Suprapubic skin (tissue), 3 donors: Measurements from ENCODE around the gene PRRX2.

Source experiments
- CTCF ChIP-seq, 2 donors: fragments of 200-600 bp in 1 of 2; fragments of 450-650 bp in 1 of 2; sonication (generic) in 1 of 2; IDR thresholded peaks; one replicate each; pipeline ENCODE4 v1.5.1; 2016 to 2019; ENCODE audit warnings: antibody characterized with exemption in 2 of 2, mild to moderate bottlenecking in 1 of 2, moderate library complexity in 1 of 2
- POLR2A ChIP-seq, 2 donors: fragments of 450-650 bp; IDR thresholded peaks; one replicate each; pipeline ENCODE4 v1.6.1; 2017; ENCODE audit warnings: antibody characterized with exemption in 2 of 2, mild to moderate bottlenecking in 2 of 2, moderate library complexity in 2 of 2

DNA sequence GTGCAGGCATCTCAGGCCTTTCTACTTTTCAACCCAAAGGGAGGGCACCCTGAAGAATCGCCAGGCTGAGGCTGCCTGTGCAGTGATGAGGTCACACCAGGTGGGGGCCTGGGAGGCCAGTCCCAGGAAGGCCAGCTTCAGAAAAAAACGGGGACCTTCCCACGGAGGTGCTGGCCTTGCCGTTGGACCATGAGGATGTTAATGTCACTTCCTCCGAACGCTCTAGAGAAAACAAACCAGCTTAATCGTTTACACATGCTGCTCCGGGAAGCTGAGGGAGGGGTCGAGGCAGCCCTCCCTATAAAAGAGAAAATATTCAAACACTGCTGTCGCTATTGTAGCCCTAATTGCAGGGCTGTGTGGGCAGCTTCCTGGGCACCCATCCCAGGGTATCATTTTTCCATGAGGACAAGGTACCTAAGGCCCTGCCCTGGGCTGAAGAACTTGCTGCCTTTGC is 60.4 kb downstream of the PRRX2 start:
- TF ChIP-seq CTCF (IDR thresholded peaks at IDR 0.05) = no peak
- no peak for TF ChIP-seq POLR2A (IDR thresholded peaks at IDR 0.05)
